Neural crest cell (in vitro differentiated cells): Measurements from ENCODE around the gene DNPH1. TPM values are rescaled to one million over a fixed set of nuclear protein-coding genes. Genes with fewer than 3 reads are reported as not detected.
A peak's percentile ranks its signal among the peaks of the same experiment; 100 is the strongest.

Experiments
- DNase-seq: peaks from one replicate; pipeline ENCODE4 v3.0.0; 2021; ENCODE audit warnings: low read depth, mixed read lengths, low spot score
- H3K27ac Mint-ChIP-seq: one replicate; pipeline ENCODE4 v1.8.0; 2021; ENCODE audit warnings: mild to moderate bottlenecking, mixed read lengths; ENCODE audit not compliant: unreplicated experiment
- H3K27me3 Mint-ChIP-seq: 2 replicates; pipeline ENCODE4 v1.8.0; 2021; ENCODE audit warnings: low read depth, mild to moderate bottlenecking, mixed read lengths
- H3K36me3 Mint-ChIP-seq: 2 replicates; pipeline ENCODE4 v1.8.0; 2021; ENCODE audit warnings: low read depth, mild to moderate bottlenecking, mixed read lengths
- H3K4me1 Mint-ChIP-seq: 2 replicates; pipeline ENCODE4 v1.8.0; 2021; ENCODE audit warnings: mixed read lengths
- H3K4me3 Mint-ChIP-seq: one replicate; pipeline ENCODE4 v1.8.0; 2021; ENCODE audit warnings: mild to moderate bottlenecking, mixed read lengths
- H3K9me3 Mint-ChIP-seq: 2 replicates; pipeline ENCODE4 v1.8.0; 2021; ENCODE audit warnings: mixed read lengths
- total RNA-seq: library from RNA; stranded (reverse); gene quantifications from 2 replicates; pipeline ENCODE4 v1.2.1, GENCODE V29; 2021
- TF ChIP-seq, protein P1 (sequence below): fragments of 200-600 bp; sonication (generic); conservative IDR thresholded peaks from 2 replicates; pipeline ENCODE4 v1.5.0; 2021; ENCODE audit warnings: antibody characterized with exemption, mild to moderate bottlenecking

Gene DNPH1
- total RNA-seq, 1 donor from 2014 or later = 50.3 TPM

DNA sequence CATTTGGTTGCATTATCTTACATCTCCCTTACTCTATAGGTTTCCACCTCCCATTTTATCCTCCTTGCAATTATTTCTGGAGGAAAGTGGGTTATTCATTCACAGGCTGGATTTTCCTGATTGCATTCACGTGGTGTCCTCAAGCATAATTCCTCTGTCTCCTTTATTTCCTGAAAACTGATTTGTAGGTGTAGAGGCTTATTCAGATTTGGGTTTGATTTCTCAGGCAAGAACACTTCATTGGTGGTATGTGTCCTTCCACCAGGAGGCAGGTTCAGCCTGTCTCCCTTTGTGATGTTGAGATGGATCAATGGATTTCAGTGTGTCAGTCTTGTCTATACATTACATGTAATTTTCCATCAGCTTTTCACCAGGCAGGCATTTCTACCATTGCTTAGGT, 17.3 kb downstream of the DNPH1 start:
- Mint-ChIP-seq H3K4me3 (no peak overlapping the region), H3K4me1 (no peaks in the 10 kb centered on the region), H3K36me3 (peaks cover 3% of the 10 kb centered on the region), H3K27ac (no peak overlapping the region), H3K27me3 (no peaks in the 10 kb centered on the region), H3K9me3 (no peaks in the 10 kb centered on the region)
- TF ChIP-seq, protein P1, sequence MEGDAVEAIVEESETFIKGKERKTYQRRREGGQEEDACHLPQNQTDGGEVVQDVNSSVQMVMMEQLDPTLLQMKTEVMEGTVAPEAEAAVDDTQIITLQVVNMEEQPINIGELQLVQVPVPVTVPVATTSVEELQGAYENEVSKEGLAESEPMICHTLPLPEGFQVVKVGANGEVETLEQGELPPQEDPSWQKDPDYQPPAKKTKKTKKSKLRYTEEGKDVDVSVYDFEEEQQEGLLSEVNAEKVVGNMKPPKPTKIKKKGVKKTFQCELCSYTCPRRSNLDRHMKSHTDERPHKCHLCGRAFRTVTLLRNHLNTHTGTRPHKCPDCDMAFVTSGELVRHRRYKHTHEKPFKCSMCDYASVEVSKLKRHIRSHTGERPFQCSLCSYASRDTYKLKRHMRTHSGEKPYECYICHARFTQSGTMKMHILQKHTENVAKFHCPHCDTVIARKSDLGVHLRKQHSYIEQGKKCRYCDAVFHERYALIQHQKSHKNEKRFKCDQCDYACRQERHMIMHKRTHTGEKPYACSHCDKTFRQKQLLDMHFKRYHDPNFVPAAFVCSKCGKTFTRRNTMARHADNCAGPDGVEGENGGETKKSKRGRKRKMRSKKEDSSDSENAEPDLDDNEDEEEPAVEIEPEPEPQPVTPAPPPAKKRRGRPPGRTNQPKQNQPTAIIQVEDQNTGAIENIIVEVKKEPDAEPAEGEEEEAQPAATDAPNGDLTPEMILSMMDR = no peak
- no peak for DNase-seq

DNA sequence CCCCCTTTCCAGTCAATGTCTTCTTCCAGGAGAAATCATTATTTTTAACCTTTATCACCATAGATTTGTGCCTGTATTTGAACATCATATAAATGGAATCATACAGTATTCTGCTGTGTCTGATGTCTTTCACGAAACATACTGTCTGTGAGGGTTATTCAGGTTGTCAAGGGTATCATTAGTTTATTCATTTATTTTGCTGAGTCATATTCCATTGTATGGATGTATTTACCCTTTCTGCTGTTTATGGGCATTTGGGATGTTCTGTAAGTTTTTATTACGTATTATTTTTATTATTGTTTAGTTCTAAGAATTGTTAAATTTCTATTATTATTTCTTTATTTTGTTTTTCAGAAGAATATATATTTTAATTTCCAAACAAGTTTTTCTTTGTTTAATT, 22.0 kb downstream of the DNPH1 start:
- peaks cover 6% of the 10 kb centered on the region for H3K36me3 Mint-ChIP-seq
- H3K4me1 Mint-ChIP-seq = no peaks in the 10 kb centered on the region
- H3K27me3 Mint-ChIP-seq = no peaks in the 10 kb centered on the region
- no peak overlapping the region for H3K4me3 Mint-ChIP-seq
- TF ChIP-seq, protein P1 = no peak
- no peak for DNase-seq
- H3K27ac Mint-ChIP-seq = no peak overlapping the region
- H3K9me3 Mint-ChIP-seq = no peaks in the 10 kb centered on the region

DNA sequence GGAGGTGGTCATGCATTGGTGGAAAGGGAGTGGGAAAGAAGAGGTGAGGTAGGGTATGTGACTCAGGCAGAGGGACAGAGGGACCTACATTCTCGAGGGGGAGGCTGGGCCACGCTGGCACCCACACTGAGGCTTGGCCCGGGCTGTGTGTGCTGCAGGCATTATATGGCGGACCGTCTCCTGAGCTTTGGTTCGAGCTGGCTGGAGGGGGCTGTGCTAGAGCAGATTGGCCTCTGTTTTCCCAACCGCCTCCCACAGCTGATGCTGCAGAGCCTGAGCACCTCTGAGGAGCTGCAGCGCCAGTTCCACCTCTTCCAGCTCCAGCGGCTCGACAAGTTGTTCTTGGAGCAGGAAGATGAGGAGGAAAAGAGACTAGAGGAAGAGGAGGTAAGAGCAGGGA, 23.4 kb downstream of the DNPH1 start:
- H3K27ac Mint-ChIP-seq = no peak overlapping the region
- peaks cover 6% of the 10 kb centered on the region for H3K36me3 Mint-ChIP-seq
- DNase-seq = no peak
- no peaks in the 10 kb centered on the region for H3K4me1 Mint-ChIP-seq
- TF ChIP-seq, protein P1 = no peak
- no peak overlapping the region for H3K4me3 Mint-ChIP-seq
- no peaks in the 10 kb centered on the region for H3K27me3 Mint-ChIP-seq
- no peaks in the 10 kb centered on the region for H3K9me3 Mint-ChIP-seq

DNA sequence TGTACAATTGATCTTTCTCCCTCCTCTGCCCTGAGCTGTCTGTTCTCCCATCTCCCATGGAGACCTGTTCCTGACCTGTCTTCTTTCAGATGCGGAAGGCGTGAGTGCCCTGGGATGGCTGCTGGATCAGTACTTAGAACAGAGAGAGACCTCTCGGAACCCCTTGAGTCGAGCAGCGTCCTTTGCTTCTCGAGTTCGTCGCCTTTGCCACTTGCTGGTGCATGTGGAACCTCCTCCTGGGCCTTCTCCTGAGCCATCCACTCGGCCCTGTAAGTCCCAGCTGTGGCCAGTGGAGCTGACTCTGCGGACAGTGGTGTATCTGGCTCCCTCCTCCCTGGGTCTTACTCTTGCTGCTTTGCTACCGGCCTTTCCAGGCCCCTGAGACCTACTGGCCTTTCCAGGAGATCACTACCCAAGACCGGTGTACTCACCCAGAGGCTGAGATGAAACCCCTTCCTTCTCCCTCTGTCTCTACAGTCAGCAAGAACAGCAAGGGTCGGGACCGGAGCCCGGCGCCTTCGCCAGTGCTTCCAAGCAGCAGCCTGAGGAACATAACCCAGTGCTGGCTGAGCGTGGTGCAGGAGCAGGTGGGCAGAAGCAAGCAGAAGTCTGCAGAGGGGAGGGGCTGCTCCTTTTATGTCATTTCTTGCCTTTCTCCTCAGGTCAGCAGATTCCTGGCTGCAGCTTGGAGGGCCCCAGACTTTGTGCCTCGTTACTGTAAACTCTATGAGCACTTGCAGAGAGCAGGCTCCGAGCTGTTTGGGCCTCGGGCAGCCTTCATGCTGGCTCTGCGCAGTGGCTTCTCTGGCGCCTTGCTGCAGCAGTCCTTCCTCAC, 24.8 kb downstream of the DNPH1 start:
- Mint-ChIP-seq H3K9me3 (no peaks in the 10 kb centered on the region), H3K4me1 (no peaks in the 10 kb centered on the region), H3K27me3 (no peaks in the 10 kb centered on the region), H3K27ac (peak overlapping the region; percentile 85), H3K4me3 (no peak overlapping the region), H3K36me3 (peaks cover 6% of the 10 kb centered on the region)
- TF ChIP-seq, protein P1 = no peak
- no peak for DNase-seq

DNA sequence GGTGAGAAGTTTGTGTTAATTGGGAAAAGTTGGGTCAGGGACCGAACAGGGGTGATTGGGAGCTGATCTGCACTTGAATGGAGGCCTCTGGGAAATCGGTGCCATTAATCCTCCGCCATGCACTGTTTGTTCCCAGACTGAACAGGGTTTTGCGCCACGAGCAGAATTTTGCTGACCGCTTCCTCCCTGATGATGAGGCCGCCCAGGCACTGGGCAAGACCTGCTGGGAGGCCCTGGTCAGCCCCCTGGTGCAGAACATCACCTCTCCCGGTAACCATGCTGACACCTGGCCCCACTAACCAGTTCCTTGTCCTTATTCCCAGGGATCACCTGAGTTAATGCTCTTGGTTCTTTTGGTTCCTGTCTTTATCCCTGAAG, 25.6 kb downstream of the DNPH1 start:
- Mint-ChIP-seq H3K9me3 (no peaks in the 10 kb centered on the region), H3K27me3 (no peaks in the 10 kb centered on the region), H3K36me3 (peaks cover 6% of the 10 kb centered on the region), H3K27ac (no peak overlapping the region), H3K4me1 (no peaks in the 10 kb centered on the region), H3K4me3 (no peak overlapping the region)
- TF ChIP-seq, protein P1 = no peak
- DNase-seq = no peak
